ENCODE data around the gene KCTD16. TPM values are rescaled to one million over a fixed set of nuclear protein-coding genes. Genes with fewer than 3 reads are reported as not detected.

The KCTD16 gene
- total and polyA plus RNA-seq, 12 donors: 0.02 to 0.42 (median 0.10) TPM; not detected in 2

DNA sequence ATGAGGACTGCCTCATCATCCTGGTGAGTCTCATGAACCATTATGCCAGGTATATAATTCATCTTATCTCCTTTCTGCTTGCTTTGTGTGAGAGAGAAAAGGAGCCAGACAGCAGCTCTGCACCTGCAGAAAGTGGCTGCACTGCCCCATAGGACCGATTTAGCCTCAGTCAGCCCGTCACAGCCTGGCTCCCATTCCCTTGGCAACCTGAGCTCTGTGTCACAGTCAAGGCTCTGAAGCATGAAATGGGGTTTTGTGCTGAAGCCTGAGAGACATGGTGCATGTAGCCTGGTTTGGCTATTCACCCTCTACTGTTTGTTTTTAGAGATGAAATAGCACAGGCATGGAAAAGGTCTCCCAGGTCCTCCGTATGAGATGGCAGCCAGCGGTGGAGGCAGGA, 198.3 kb downstream of the KCTD16 start:
- no peak for DNase-seq
- Histone ChIP-seq H3K4me3 (no peak overlapping the region), H3K27me3 (peaks cover 0 to 5% (median 0%) of the 10 kb centered on the region in 7 donors), H3K4me1 (no peaks in the 10 kb centered on the region), H3K27ac (no peak overlapping the region), H3K9me3 (no peaks in the 10 kb centered on the region), H3K36me3 (no peaks in the 10 kb centered on the region)
- ATAC-seq: no peak
- WGBS, 2 donors: 75 to 80% methylated on average over 4 of the region's 4 CpGs
- intact Hi-C loops (cut with DNase I): no loop called here
- TF ChIP-seq, protein P1, sequence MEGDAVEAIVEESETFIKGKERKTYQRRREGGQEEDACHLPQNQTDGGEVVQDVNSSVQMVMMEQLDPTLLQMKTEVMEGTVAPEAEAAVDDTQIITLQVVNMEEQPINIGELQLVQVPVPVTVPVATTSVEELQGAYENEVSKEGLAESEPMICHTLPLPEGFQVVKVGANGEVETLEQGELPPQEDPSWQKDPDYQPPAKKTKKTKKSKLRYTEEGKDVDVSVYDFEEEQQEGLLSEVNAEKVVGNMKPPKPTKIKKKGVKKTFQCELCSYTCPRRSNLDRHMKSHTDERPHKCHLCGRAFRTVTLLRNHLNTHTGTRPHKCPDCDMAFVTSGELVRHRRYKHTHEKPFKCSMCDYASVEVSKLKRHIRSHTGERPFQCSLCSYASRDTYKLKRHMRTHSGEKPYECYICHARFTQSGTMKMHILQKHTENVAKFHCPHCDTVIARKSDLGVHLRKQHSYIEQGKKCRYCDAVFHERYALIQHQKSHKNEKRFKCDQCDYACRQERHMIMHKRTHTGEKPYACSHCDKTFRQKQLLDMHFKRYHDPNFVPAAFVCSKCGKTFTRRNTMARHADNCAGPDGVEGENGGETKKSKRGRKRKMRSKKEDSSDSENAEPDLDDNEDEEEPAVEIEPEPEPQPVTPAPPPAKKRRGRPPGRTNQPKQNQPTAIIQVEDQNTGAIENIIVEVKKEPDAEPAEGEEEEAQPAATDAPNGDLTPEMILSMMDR (IDR thresholded peaks at IDR 0.05): no peak

DNA sequence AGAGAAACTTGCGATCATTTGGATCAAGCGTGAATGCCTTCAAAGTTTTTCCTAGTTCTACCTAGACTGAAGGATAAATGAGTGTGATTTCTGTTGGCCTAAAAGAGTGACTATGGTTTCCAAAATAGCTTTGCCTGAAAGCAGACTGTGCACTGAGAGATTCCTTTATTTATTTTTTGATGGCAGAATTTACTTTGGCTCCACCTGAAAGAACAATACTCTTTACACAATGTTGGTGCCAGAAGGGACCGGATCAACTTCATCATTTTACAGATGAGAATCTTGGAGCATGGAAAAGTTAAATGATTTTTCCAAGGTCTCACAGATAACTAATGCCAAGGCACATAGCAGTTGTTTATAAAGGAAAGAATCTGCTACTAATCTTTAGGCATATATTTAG, 199.6 kb downstream of the KCTD16 start:
- Histone ChIP-seq H3K9me3 (no peaks in the 10 kb centered on the region), H3K27me3 (peaks cover 0 to 5% (median 0%) of the 10 kb centered on the region in 7 donors), H3K27ac (no peak overlapping the region), H3K36me3 (no peaks in the 10 kb centered on the region), H3K4me3 (no peak overlapping the region), H3K4me1 (no peaks in the 10 kb centered on the region)
- 75 to 84% methylated on average over 3 of the region's 3 CpGs for WGBS, 2 donors
- ATAC-seq (no peak), DNase-seq (no peak)
- intact Hi-C loops (cut with DNase I): loop anchor here in 1 of 10 donors (5.0 kb wide), 1 partner anchor 708 kb away; no protein-coding TSS in a partner anchor
- TF ChIP-seq, protein P1 (IDR thresholded peaks at IDR 0.05): no peak

DNA sequence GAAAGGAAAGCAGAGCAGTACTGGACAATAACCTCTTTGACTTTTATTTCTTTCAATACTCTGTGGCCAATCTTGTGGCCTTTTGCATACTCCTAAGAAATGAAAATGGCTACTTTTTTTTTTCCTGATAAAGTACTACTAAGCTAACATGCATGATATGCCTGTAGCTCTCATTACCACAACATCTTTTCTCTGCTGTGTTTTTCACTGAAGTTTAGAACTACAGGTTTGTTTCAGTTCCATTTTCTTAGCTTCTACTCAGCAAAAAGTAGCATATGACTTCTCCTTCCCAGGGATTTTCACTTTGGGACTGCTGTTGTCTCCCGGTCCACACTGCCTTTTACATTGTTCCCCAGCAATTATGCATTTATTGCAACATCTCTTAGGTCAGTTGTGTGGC, 204.0 kb downstream of the KCTD16 start:
- H3K27me3 ChIP-seq: no peaks in the 10 kb centered on the region
- DNase-seq (no peak), ATAC-seq (no peak)
- no peaks in the 10 kb centered on the region for H3K4me1 ChIP-seq
- 82 to 94% methylated on average over 1 of the region's 1 CpG for WGBS, 2 donors
- intact Hi-C loops (cut with DNase I): loop anchor here in 1 of 10 donors (5.0 kb wide), 1 partner anchor 712 kb away; no protein-coding TSS in a partner anchor
- H3K9me3 ChIP-seq: no peaks in the 10 kb centered on the region
- H3K4me3 ChIP-seq: no peak overlapping the region
- TF ChIP-seq, protein P1 (IDR thresholded peaks at IDR 0.05): no peak
- no peaks in the 10 kb centered on the region for H3K36me3 ChIP-seq
- no peak overlapping the region for H3K27ac ChIP-seq

DNA sequence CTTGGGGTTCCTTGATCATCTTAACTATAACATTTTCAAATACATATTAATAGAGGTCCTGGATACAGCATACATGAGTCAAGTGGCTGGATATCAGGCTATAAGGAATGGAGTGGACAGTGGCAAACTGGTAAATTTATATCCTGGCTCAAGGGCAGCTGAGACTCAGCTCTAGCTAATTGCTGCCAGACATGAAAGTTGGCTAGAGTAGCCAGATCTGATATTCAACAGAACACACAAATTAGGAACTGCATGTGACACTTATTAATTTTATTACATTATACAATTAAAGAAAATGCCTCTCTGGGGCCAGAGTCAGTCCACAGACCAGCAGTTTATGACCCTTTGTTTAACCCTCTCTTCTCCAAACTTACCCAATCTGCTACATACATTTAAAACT, 206.5 kb downstream of the KCTD16 start:
- Histone ChIP-seq H3K36me3 (no peaks in the 10 kb centered on the region), H3K4me3 (no peak overlapping the region), H3K4me1 (no peaks in the 10 kb centered on the region), H3K9me3 (peaks cover 0 to 16% (median 0%) of the 10 kb centered on the region in 11 donors), H3K27ac (no peak overlapping the region), H3K27me3 (no peaks in the 10 kb centered on the region)
- no peak for DNase-seq
- ATAC-seq: no peak
- intact Hi-C loops (cut with DNase I): no loop called here
- TF ChIP-seq, protein P1 (IDR thresholded peaks at IDR 0.05): no peak

Data from heart right ventricle (tissue), 16 donors.